MG63 (cell line): ENCODE measurements around the gene FBXO48. TPM values are rescaled to one million over a fixed set of nuclear protein-coding genes. Genes with fewer than 3 reads are reported as not detected.
"Not testable (repeated sequence)": the region's sequence is repeated elsewhere in the genome, so short reads cannot be mapped to it uniquely, and the experiment has no call there.

Experiments
- DNase-seq: peaks from one replicate; pipeline ENCODE4 v3.0.0-alpha.2; 2020
- H3K27me3 ChIP-seq: fragments of 250-450 bp; sonication (Bioruptor Pico); 2 replicates; pipeline ENCODE4 v1.5.1; 2020; ENCODE audit warnings: mild to moderate bottlenecking, moderate library complexity
- H3K36me3 ChIP-seq: fragments of 250-450 bp; sonication (Bioruptor Pico); 2 replicates; pipeline ENCODE4 v1.5.1; 2020; ENCODE audit warnings: mild to moderate bottlenecking, moderate library complexity
- H3K4me3 ChIP-seq: fragments of 250-450 bp; sonication (Bioruptor Pico); 2 replicates; pipeline ENCODE4 v1.5.1; 2020; ENCODE audit warnings: mild to moderate bottlenecking, moderate library complexity
- H3K9me3 ChIP-seq: fragments of 250-450 bp; sonication (Bioruptor Pico); 2 replicates; pipeline ENCODE4 v1.5.1; 2020; ENCODE audit warnings: mild to moderate bottlenecking, moderate library complexity
- total RNA-seq: library from RNA; depleted of rRNA; stranded (reverse); fragments of >200 nt; shearing (Covaris generic); gene quantifications from 2 replicates; pipeline ENCODE4 v1.2.3, GENCODE V29; 2014; ENCODE audit warnings: low replicate concordance

Gene FBXO48
- total RNA-seq, 1 experiment from 2014 or later: 0.13 TPM

GRCh38 chr2:68453761-68454360 is 13.2 kb downstream of the FBXO48 start:
- Histone ChIP-seq H3K9me3 (no peaks in the 10 kb centered on the region), H3K4me3 (no peak overlapping the region), H3K27me3 (no peaks in the 10 kb centered on the region), H3K36me3 (no peaks in the 10 kb centered on the region)
- no peak for DNase-seq

GRCh38 chr2:68452158-68452900 is 14.8 kb downstream of the FBXO48 start:
- H3K4me3 ChIP-seq: no peak overlapping the region
- H3K36me3 ChIP-seq: no peaks in the 10 kb centered on the region
- no peak for DNase-seq
- no peaks in the 10 kb centered on the region for H3K27me3 ChIP-seq
- H3K9me3 ChIP-seq: no peaks in the 10 kb centered on the region

- H3K4me3 ChIP-seq: no peak overlapping the region
- H3K36me3 ChIP-seq: no peaks in the 10 kb centered on the region
- no peaks in the 10 kb centered on the region for H3K9me3 ChIP-seq
- no peaks in the 10 kb centered on the region for H3K27me3 ChIP-seq
- no peak for DNase-seq
Observed at GRCh38 chr2:68448671-68449653, 18.1 kb downstream of the FBXO48 start.

- DNase-seq: no peak
- Histone ChIP-seq H3K27me3 (peaks cover 4% of the 10 kb centered on the region; the same call in 1 of the 2 replicates), H3K4me3 (no peak overlapping the region), H3K9me3 (no peaks in the 10 kb centered on the region), H3K36me3 (no peaks in the 10 kb centered on the region)
Observed at GRCh38 chr2:68447118-68447517, 20.0 kb downstream of the FBXO48 start.

GRCh38 chr2:68446425-68446824 is 20.7 kb downstream of the FBXO48 start:
- not testable (repeated sequence) for H3K9me3 ChIP-seq, DNase-seq, H3K4me3 ChIP-seq, H3K27me3 ChIP-seq, H3K36me3 ChIP-seq

- peaks cover 7% of the 10 kb centered on the region; the same call in 1 of the 2 replicates for H3K27me3 ChIP-seq
- DNase-seq: no peak
- H3K4me3 ChIP-seq: no peak overlapping the region
- no peaks in the 10 kb centered on the region for H3K36me3 ChIP-seq
- H3K9me3 ChIP-seq: no peaks in the 10 kb centered on the region
Observed at GRCh38 chr2:68441994-68442322, 25.1 kb downstream of the FBXO48 start.

GRCh38 chr2:68441179-68441993 is 25.7 kb downstream of the FBXO48 start:
- peak; percentile 68 for DNase-seq
- H3K9me3 ChIP-seq: no peaks in the 10 kb centered on the region
- no peak overlapping the region for H3K4me3 ChIP-seq
- no peaks in the 10 kb centered on the region for H3K36me3 ChIP-seq
- peaks cover 7% of the 10 kb centered on the region; the same call in 1 of the 2 replicates for H3K27me3 ChIP-seq

GRCh38 chr2:68438455-68439303 is 28.4 kb downstream of the FBXO48 start:
- H3K9me3 ChIP-seq: no peaks in the 10 kb centered on the region
- peaks cover 7% of the 10 kb centered on the region; the same call in 1 of the 2 replicates for H3K27me3 ChIP-seq
- H3K4me3 ChIP-seq: no peak overlapping the region
- no peak for DNase-seq
- H3K36me3 ChIP-seq: no peaks in the 10 kb centered on the region

- no peaks in the 10 kb centered on the region for H3K36me3 ChIP-seq
- no peaks in the 10 kb centered on the region for H3K9me3 ChIP-seq
- no peak overlapping the region for H3K4me3 ChIP-seq
- H3K27me3 ChIP-seq: no peaks in the 10 kb centered on the region; the same call in 1 of the 2 replicates
- DNase-seq: no peak
Observed at GRCh38 chr2:68436270-68436669, 30.8 kb downstream of the FBXO48 start.

- H3K4me3 ChIP-seq: no peak overlapping the region
- H3K27me3 ChIP-seq: no peaks in the 10 kb centered on the region; the same call in 1 of the 2 replicates
- no peaks in the 10 kb centered on the region for H3K36me3 ChIP-seq
- no peak for DNase-seq
- no peaks in the 10 kb centered on the region for H3K9me3 ChIP-seq
Observed at GRCh38 chr2:68435615-68436014, 31.5 kb downstream of the FBXO48 start.

- Histone ChIP-seq H3K27me3 (no peaks in the 10 kb centered on the region; the same call in 1 of the 2 replicates), H3K36me3 (no peaks in the 10 kb centered on the region), H3K9me3 (no peaks in the 10 kb centered on the region), H3K4me3 (no peak overlapping the region)
- no peak for DNase-seq
Observed at GRCh38 chr2:68434981-68435380, 32.1 kb downstream of the FBXO48 start.

GRCh38 chr2:68432696-68433658 is 34.1 kb downstream of the FBXO48 start:
- H3K27me3 ChIP-seq: no peaks in the 10 kb centered on the region; the same call in 1 of the 2 replicates
- H3K36me3 ChIP-seq: no peaks in the 10 kb centered on the region
- no peak for DNase-seq
- no peak overlapping the region for H3K4me3 ChIP-seq
- no peaks in the 10 kb centered on the region for H3K9me3 ChIP-seq

- Histone ChIP-seq H3K36me3 (no peaks in the 10 kb centered on the region), H3K27me3 (no peaks in the 10 kb centered on the region), H3K9me3 (no peaks in the 10 kb centered on the region), H3K4me3 (no peak overlapping the region)
- DNase-seq: no peak
Observed at GRCh38 chr2:68431316-68431972, 35.6 kb downstream of the FBXO48 start.

- H3K27me3 ChIP-seq: no peaks in the 10 kb centered on the region
- H3K4me3 ChIP-seq: no peak overlapping the region
- no peaks in the 10 kb centered on the region for H3K36me3 ChIP-seq
- no peaks in the 10 kb centered on the region for H3K9me3 ChIP-seq
- DNase-seq: no peak
Observed at GRCh38 chr2:68429311-68429826, 37.7 kb downstream of the FBXO48 start.
